LNCaP clone FGC (cell line): ENCODE data around the gene PANX2.
A peak's percentile ranks its signal among the peaks of the same experiment; 100 is the strongest.
"Not testable (repeated sequence)": the region's sequence is repeated elsewhere in the genome, so short reads cannot be mapped to it uniquely, and the experiment has no call there.

ENCODE experiments used
- DNase-seq: peaks from one replicate; pipeline ENCODE4 v3.0.0-alpha.2; 2011; ENCODE audit warnings: low read depth
- H3K4me3 ChIP-seq: 2 replicates; pipeline ENCODE4 v1.5.1; 2011; ENCODE audit warnings: mild to moderate bottlenecking, low read depth, low read length, control low read depth
- CTCF ChIP-seq: IDR thresholded peaks from 2 replicates; pipeline ENCODE4 v1.5.1; 2012; ENCODE audit warnings: mild to moderate bottlenecking; ENCODE audit not compliant: control insufficient read depth, insufficient read depth; ENCODE audit errors: extremely low read depth

The PANX2 gene

GRCh38 chr22:50199829-50200460 is 29.4 kb downstream of the PANX2 start:
- peak overlapping the region; percentile 78 for H3K4me3 ChIP-seq
- TF ChIP-seq CTCF: no peak
- DNase-seq: no peak

GRCh38 chr22:50200461-50201190 is 30.1 kb downstream of the PANX2 start, which contains the start of gene SELENOO:
TSS of gene SELENOO (plus strand) at chr22:50201011. CDS start at chr22:50201037, 26 bp downstream.
- no peak for DNase-seq
- no peak for TF ChIP-seq CTCF
- peak within 1 kb of the TSS; percentile 78 for H3K4me3 ChIP-seq

- H3K4me3 ChIP-seq: peak overlapping the region; percentile 78
- TF ChIP-seq CTCF: no peak
- DNase-seq: no peak
Observed at GRCh38 chr22:50201191-50202129, 30.9 kb downstream of the PANX2 start.

GRCh38 chr22:50202130-50202666 is 31.7 kb downstream of the PANX2 start:
- no peak for DNase-seq
- H3K4me3 ChIP-seq: peak overlapping the region; percentile 78
- no peak for TF ChIP-seq CTCF

GRCh38 chr22:50203288-50203687 is 32.8 kb downstream of the PANX2 start:
- H3K4me3 ChIP-seq: no peak overlapping the region
- TF ChIP-seq CTCF: no peak
- no peak for DNase-seq

GRCh38 chr22:50204571-50204970 is 34.0 kb downstream of the PANX2 start:
- TF ChIP-seq CTCF: no peak
- H3K4me3 ChIP-seq: no peak overlapping the region
- DNase-seq: no peak

GRCh38 chr22:50204998-50205397 is 34.5 kb downstream of the PANX2 start:
- H3K4me3 ChIP-seq, DNase-seq: not testable (repeated sequence)
